ENCODE results near the gene TRAPPC12.

DNA sequence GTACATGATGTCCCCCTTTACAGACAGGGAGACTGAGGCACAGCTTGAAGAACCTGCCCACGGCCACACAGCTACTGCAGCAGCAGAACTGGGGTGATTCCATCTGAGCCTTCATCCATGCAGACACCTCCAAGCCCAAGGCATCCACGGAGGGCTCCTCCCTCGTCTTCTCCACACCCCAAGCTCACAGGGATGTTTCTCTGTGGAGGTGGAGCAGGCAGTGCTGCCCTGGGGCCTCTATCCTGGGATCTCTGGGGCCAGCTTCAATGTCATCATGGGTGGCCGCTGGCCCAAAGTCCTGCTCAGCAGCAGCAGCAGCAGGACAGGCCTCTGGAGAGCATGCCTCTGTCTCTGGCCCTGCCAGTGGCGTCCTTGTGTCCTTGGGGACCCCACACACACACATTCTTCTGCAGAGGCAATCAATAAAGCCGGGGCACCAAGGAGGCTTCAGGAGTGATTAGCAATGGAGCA is 108.6 kb downstream of the TRAPPC12 start:
- TF ChIP-seq, protein P1, sequence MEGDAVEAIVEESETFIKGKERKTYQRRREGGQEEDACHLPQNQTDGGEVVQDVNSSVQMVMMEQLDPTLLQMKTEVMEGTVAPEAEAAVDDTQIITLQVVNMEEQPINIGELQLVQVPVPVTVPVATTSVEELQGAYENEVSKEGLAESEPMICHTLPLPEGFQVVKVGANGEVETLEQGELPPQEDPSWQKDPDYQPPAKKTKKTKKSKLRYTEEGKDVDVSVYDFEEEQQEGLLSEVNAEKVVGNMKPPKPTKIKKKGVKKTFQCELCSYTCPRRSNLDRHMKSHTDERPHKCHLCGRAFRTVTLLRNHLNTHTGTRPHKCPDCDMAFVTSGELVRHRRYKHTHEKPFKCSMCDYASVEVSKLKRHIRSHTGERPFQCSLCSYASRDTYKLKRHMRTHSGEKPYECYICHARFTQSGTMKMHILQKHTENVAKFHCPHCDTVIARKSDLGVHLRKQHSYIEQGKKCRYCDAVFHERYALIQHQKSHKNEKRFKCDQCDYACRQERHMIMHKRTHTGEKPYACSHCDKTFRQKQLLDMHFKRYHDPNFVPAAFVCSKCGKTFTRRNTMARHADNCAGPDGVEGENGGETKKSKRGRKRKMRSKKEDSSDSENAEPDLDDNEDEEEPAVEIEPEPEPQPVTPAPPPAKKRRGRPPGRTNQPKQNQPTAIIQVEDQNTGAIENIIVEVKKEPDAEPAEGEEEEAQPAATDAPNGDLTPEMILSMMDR (IDR thresholded peaks at IDR 0.05; ENCODE audit: low read depth, low read length, poor library complexity, severe bottlenecking) = no peak
- TF ChIP-seq EZH2phosphoT487 (IDR thresholded peaks at IDR 0.05; ENCODE audit: borderline replicate concordance, low read length) = no peak
